IPS-NIHi7 (cell line): Measurements from ENCODE around the gene FEZF1.

ENCODE experiments used
- DNase-seq: peaks from one replicate; pipeline ENCODE4 v3.0.0; 2012; ENCODE audit warnings: mixed read lengths; ENCODE audit errors: extremely low spot score

The FEZF1 gene

GRCh38 chr7:122268101-122268500 lies 36.4 kb downstream of the FEZF1 start:
- DNase-seq, result no peak

- DNase-seq, result no peak
These were observed 42.3 kb downstream of the FEZF1 start for GRCh38 chr7:122262246-122262645.

- DNase-seq, result no peak
These were observed 43.1 kb downstream of the FEZF1 start for GRCh38 chr7:122261442-122261841.

GRCh38 chr7:122261016-122261415 lies 43.5 kb downstream of the FEZF1 start:
- DNase-seq, result no peak

- DNase-seq, result no peak
These were observed 44.2 kb downstream of the FEZF1 start for GRCh38 chr7:122260336-122260735.

GRCh38 chr7:122258971-122259370 lies 45.6 kb downstream of the FEZF1 start:
- no peak for DNase-seq

- no peak for DNase-seq
These were observed 47.5 kb downstream of the FEZF1 start for GRCh38 chr7:122257056-122257455.

GRCh38 chr7:122256046-122256445 lies 48.5 kb downstream of the FEZF1 start:
- DNase-seq, result no peak

GRCh38 chr7:122255454-122255853 lies 49.1 kb downstream of the FEZF1 start:
- no peak for DNase-seq
